DND-41 (cell line): Measurements from ENCODE around the gene PLA2G10.

Experiments
- EZH2 ChIP-seq: IDR thresholded peaks from 3 replicates; pipeline ENCODE4 v1.6.1; 2012; ENCODE audit warnings: borderline replicate concordance, low read depth, mild to moderate bottlenecking, moderate library complexity, low read length, inconsistent platforms; ENCODE audit not compliant: severe bottlenecking
- TF ChIP-seq, protein P1 (sequence below): IDR thresholded peaks from 2 replicates; pipeline ENCODE4 v1.5.1; 2012; ENCODE audit warnings: borderline replicate concordance, low read length, moderate library complexity, mild to moderate bottlenecking; ENCODE audit not compliant: poor library complexity, severe bottlenecking; ENCODE audit errors: extremely low read depth

DNA sequence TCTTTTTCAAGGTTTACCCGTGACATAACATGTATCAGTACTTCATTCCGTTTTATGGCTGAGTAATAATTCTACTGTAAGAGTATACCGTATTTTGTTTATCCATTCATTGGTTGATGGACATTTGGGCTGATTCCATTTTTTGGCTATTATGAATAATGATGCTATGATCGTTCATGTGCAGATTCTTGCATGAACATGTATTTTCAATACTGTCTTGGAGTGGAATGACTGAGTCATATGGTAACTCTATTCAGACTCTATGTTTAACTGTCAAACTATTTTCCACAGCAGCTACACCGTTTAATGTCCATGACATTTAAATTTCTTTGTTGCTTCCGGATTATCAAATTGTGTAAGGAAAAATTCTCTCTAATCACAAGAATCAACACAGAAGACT is 43.5 kb downstream of the PLA2G10 start:
- TF ChIP-seq, protein P1, sequence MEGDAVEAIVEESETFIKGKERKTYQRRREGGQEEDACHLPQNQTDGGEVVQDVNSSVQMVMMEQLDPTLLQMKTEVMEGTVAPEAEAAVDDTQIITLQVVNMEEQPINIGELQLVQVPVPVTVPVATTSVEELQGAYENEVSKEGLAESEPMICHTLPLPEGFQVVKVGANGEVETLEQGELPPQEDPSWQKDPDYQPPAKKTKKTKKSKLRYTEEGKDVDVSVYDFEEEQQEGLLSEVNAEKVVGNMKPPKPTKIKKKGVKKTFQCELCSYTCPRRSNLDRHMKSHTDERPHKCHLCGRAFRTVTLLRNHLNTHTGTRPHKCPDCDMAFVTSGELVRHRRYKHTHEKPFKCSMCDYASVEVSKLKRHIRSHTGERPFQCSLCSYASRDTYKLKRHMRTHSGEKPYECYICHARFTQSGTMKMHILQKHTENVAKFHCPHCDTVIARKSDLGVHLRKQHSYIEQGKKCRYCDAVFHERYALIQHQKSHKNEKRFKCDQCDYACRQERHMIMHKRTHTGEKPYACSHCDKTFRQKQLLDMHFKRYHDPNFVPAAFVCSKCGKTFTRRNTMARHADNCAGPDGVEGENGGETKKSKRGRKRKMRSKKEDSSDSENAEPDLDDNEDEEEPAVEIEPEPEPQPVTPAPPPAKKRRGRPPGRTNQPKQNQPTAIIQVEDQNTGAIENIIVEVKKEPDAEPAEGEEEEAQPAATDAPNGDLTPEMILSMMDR: no peak
- no peak for TF ChIP-seq EZH2
